PFSK-1 (cell line): ENCODE data around the gene MEGF10.

Experiments used
- FOXP2 ChIP-seq: optimal IDR thresholded peaks from 2 replicates; pipeline ENCODE3; 2011; ENCODE audit warnings: borderline replicate concordance, control low read depth, inconsistent platforms; ENCODE audit not compliant: insufficient read depth; ENCODE audit errors: extremely low read length, extremely low read depth
- POLR2AphosphoS5 ChIP-seq: IDR thresholded peaks from 2 replicates; pipeline ENCODE4 v1.6.1; 2012; ENCODE audit warnings: low read depth, mild to moderate bottlenecking, control low read depth, low read length, moderate library complexity
- REST ChIP-seq, 2 experiments: IDR thresholded peaks; 2 replicates each; pipeline versions ENCODE4 v1.6.1 to v1.8.0; 2011 to 2012; ENCODE audit warnings: low read depth in 2 of 2, low read length in 2 of 2, control low read depth in 1 of 2, inconsistent platforms in 1 of 2, mild to moderate bottlenecking in 1 of 2, moderate library complexity in 1 of 2; ENCODE audit not compliant: insufficient read depth in 1 of 2
- SIN3A ChIP-seq: IDR thresholded peaks from 2 replicates; pipeline ENCODE4 v1.6.1; 2012; ENCODE audit warnings: mild to moderate bottlenecking, low read length, moderate library complexity, borderline replicate concordance; ENCODE audit not compliant: insufficient read depth
- TAF1 ChIP-seq: IDR thresholded peaks from 2 replicates; pipeline ENCODE4 v1.6.1; 2012; ENCODE audit warnings: low read length, control low read depth, borderline replicate concordance; ENCODE audit not compliant: insufficient read depth

DNA sequence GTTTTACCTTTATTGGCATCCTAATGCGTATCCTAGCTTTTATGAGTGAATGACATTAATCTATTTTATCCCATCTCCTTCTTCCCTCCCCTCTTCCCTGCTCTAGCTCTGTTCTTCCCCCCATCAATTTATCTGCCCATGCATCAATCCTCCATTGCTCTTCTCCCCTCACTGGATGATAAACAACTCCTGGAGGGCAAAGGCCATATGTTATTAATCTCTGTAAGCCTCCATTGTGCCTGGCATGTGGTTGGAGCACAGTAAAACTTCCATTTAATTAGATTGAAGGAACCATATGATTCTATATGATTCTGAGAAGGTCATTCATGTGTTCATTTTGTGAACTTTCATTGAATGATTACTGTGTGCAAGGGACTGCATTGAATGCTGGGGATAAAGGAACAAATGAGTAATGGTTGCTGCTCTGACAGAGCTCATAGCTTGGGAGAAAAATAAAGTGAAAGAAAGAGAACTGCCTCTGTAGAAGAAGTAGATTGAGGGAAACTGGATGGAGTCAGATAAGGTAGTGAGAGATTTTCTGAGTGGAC, 85.0 kb downstream of the MEGF10 start:
- TF ChIP-seq POLR2AphosphoS5 = no peak
- no peak for TF ChIP-seq SIN3A
- TF ChIP-seq REST (IDR thresholded peaks at IDR 0.05; ENCODE audit: insufficient read depth in 1 of 2, low read depth in 2 of 2, low read length in 2 of 2) = no peak
- TF ChIP-seq FOXP2 = no peak
- no peak for TF ChIP-seq TAF1
